Sigmoid colon (tissue), 7 donors: ENCODE results near the gene RNF144B. TPM values are rescaled to one million over a fixed set of nuclear protein-coding genes. Genes with fewer than 3 reads are reported as not detected.

Experiments
- DNase-seq: peaks from one replicate; pipeline ENCODE4 v3.0.0-alpha.2; 2019
- H3K27ac ChIP-seq, 4 donors: fragments of 200-600 bp; sonication (generic); one replicate each; pipeline ENCODE4 v1.5.1; 2016 to 2019; ENCODE audit warnings: mild to moderate bottlenecking in 1 of 4
- H3K27me3 ChIP-seq, 3 donors: fragments of 200-600 bp; sonication (generic); one replicate each; pipeline ENCODE4 v1.5.1; 2019; ENCODE audit warnings: mild to moderate bottlenecking in 1 of 3
- H3K36me3 ChIP-seq, 4 donors: fragments of 200-600 bp; sonication (generic); one replicate each; pipeline ENCODE4 v1.5.1; 2016 to 2019
- H3K4me1 ChIP-seq, 4 donors: fragments of 200-600 bp; sonication (generic); one replicate each; pipeline ENCODE4 v1.5.1; 2017 to 2019
- H3K4me3 ChIP-seq, 4 donors: fragments of 200-600 bp; sonication (generic); one replicate each; pipeline ENCODE4 v1.5.1; 2017 to 2019; ENCODE audit warnings: mild to moderate bottlenecking in 2 of 4, moderate library complexity in 1 of 4
- H3K9me3 ChIP-seq, 4 donors: fragments of 200-600 bp in 3 of 4; sonication (generic) in 3 of 4; one replicate each; pipeline versions ENCODE4 v1.5.1 to v1.6.1; 2013 to 2019
- EP300 ChIP-seq, 4 donors: sonication (generic); formaldehyde crosslinking; IDR thresholded peaks; one replicate each; pipeline ENCODE4 v1.6.1; 2017; ENCODE audit warnings: antibody characterized with exemption in 4 of 4
- POLR2A ChIP-seq, 2 donors: fragments of 450-650 bp; IDR thresholded peaks; one replicate each; pipeline ENCODE4 v1.6.1; 2016; ENCODE audit warnings: antibody characterized with exemption in 2 of 2, mild to moderate bottlenecking in 2 of 2, moderate library complexity in 2 of 2
- POLR2AphosphoS5 ChIP-seq, 4 donors: sonication (generic); formaldehyde crosslinking; IDR thresholded peaks; one replicate each; pipeline ENCODE4 v1.6.1; 2017; ENCODE audit warnings: antibody characterized with exemption in 4 of 4
- WGBS, 2 donors: extraction: QIAGEN DNeasy Blood & Tissue Kit; methylation state at CpG; one replicate each; pipeline ENCODE4 v1.1.7; 2013; 5-methylcytosine and 5-hydroxymethylcytosine counted together
- intact Hi-C: fragments of 100-400 bp; cut with DNase I; formaldehyde crosslinking; loops from one replicate; pipeline ENCODE4 v1.15.1; 2023
- polyA plus RNA-seq, 3 donors: library from polyadenylated mRNA; stranded (reverse); fragments of 200-250 nt; gene quantifications; one replicate each; pipeline ENCODE4 v1.2.3, GENCODE V29; 2013
- total RNA-seq, 4 donors: library from RNA; depleted of rRNA; stranded (reverse); fragments of >200 nt; gene quantifications; one replicate each; pipeline ENCODE4 v1.1.0, GENCODE V29; 2016
- TF ChIP-seq, protein P1 (sequence below), 4 experiments: fragments of 450-650 bp in 3 of 4; fragments of 200-600 bp in 1 of 4; IDR thresholded peaks; one replicate each; pipeline ENCODE4 v1.5.1; 2016 to 2019; ENCODE audit warnings: antibody characterized with exemption in 4 of 4, mild to moderate bottlenecking in 3 of 4, moderate library complexity in 2 of 4
- donor health status: healthy with polysubstance abuse.
- donor health status: Bipolar disorder and iron deficiency.
- donor health status: healthy.

Gene RNF144B
- total and polyA plus RNA-seq, 7 donors, result 1.2 to 14.8 (median 4.6) TPM

DNA sequence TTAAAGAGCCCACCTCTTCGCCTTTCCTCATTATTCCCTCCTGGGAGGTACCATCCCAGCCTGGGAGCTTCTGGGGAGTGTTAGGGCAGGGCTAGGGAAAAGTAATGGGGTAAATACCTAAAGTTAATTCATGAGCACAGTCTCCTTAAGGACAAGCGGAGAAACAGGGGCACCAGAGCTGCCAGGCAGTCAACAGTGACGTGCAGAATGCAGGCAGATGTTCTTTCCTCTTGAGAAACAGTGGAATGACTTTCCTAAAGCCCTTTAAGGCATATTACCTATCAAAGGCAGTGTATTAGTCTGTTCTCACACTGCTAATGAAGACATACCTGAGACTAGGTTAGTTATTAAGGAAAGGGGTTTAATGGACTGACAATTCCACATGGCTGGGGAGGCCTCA, 76.3 kb downstream of the RNF144B start:
- Histone ChIP-seq H3K4me1 (no peaks in the 10 kb centered on the region), H3K4me3 (no peak overlapping the region), H3K9me3 (peaks cover 0 to 2% (median 0%) of the 10 kb centered on the region in 4 donors), H3K27me3 (no peaks in the 10 kb centered on the region), H3K36me3 (peaks cover 0 to 37% (median 7%) of the 10 kb centered on the region in 4 donors), H3K27ac (no peak overlapping the region)
- DNase-seq, result no peak
- TF ChIP-seq EP300 (IDR thresholded peaks at IDR 0.05) (no peak), POLR2AphosphoS5 (IDR thresholded peaks at IDR 0.05) (no peak), POLR2A (IDR thresholded peaks at IDR 0.05) (no peak)
- TF ChIP-seq, protein P1, sequence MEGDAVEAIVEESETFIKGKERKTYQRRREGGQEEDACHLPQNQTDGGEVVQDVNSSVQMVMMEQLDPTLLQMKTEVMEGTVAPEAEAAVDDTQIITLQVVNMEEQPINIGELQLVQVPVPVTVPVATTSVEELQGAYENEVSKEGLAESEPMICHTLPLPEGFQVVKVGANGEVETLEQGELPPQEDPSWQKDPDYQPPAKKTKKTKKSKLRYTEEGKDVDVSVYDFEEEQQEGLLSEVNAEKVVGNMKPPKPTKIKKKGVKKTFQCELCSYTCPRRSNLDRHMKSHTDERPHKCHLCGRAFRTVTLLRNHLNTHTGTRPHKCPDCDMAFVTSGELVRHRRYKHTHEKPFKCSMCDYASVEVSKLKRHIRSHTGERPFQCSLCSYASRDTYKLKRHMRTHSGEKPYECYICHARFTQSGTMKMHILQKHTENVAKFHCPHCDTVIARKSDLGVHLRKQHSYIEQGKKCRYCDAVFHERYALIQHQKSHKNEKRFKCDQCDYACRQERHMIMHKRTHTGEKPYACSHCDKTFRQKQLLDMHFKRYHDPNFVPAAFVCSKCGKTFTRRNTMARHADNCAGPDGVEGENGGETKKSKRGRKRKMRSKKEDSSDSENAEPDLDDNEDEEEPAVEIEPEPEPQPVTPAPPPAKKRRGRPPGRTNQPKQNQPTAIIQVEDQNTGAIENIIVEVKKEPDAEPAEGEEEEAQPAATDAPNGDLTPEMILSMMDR (IDR thresholded peaks at IDR 0.05), result no peak
- intact Hi-C loops, result no loop called here
- WGBS, 2 donors, result 96 to 97% methylated on average over 3 of the region's 3 CpGs

DNA sequence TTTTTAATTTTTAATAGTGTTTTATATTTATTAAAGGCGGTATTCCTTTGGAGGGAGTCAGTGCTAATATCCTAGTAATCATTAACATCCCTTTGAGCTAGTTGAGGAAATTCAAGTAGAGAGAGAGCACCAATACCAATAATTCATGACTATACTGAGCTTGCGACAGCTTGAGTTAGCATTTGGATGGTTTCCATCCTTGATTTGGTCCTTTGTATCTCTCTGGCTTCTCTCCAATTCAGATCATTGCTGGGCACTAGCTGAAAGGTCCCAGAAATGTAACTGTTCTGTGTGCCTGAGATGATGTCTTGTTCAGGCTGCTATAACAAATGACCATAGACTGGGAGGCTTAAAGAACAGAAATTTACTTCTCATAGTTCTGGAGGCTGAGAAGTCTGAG, 77.0 kb downstream of the RNF144B start:
- H3K36me3 ChIP-seq, result peaks cover 0 to 37% (median 5%) of the 10 kb centered on the region in 4 donors
- H3K27ac ChIP-seq, result no peak overlapping the region
- no peak for TF ChIP-seq POLR2AphosphoS5 (IDR thresholded peaks at IDR 0.05)
- TF ChIP-seq, protein P1 (IDR thresholded peaks at IDR 0.05), result no peak
- no peak for TF ChIP-seq POLR2A (IDR thresholded peaks at IDR 0.05)
- TF ChIP-seq EP300 (IDR thresholded peaks at IDR 0.05), result no peak
- DNase-seq, result no peak
- H3K9me3 ChIP-seq, result peaks cover 0 to 2% (median 0%) of the 10 kb centered on the region in 4 donors
- H3K4me1 ChIP-seq, result no peaks in the 10 kb centered on the region
- 91 to 97% methylated on average over 2 of the region's 2 CpGs for WGBS, 2 donors
- intact Hi-C loops, result no loop called here
- H3K4me3 ChIP-seq, result no peak overlapping the region
- no peaks in the 10 kb centered on the region for H3K27me3 ChIP-seq

DNA sequence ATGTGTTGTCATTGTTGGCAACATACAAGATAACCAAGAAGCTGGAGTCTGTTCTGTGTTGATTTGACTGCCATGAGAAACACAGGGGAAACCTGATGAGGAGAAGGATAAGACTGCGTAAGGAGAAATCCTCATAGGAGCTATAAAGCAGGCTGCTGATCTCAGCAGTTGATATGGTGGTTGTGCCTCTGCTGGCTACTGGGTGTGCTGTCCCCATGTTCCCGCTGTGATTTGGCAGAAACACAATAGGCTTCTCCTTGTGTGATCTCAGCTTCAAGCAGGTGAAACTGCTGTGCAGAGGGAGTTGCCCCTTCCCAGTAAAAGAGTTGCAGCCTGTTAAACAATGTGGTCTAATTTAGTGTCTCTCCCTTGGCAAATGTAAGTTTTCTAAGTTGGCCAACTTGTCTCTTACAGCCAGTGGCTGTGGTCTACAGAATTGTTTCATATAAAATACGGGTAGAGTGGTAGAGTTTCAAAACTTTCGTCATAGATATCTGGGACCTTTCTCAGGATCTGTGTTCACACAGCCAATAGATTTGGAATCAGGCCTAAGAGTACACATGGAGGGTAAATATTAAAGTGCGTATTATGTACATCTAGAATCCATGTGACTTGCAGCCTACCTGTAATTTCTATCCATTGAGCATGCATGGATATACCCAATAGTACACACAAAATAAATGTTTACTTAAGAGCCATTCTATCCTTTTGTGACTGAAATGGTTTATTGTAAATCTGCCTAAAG, 78.4 kb downstream of the RNF144B start:
- 92 to 95% methylated on average over 5 of the region's 5 CpGs for WGBS, 2 donors
- no peak for TF ChIP-seq POLR2AphosphoS5 (IDR thresholded peaks at IDR 0.05)
- TF ChIP-seq, protein P1 (IDR thresholded peaks at IDR 0.05), result no peak
- TF ChIP-seq POLR2A (IDR thresholded peaks at IDR 0.05), result no peak
- no peak for TF ChIP-seq EP300 (IDR thresholded peaks at IDR 0.05)

DNA sequence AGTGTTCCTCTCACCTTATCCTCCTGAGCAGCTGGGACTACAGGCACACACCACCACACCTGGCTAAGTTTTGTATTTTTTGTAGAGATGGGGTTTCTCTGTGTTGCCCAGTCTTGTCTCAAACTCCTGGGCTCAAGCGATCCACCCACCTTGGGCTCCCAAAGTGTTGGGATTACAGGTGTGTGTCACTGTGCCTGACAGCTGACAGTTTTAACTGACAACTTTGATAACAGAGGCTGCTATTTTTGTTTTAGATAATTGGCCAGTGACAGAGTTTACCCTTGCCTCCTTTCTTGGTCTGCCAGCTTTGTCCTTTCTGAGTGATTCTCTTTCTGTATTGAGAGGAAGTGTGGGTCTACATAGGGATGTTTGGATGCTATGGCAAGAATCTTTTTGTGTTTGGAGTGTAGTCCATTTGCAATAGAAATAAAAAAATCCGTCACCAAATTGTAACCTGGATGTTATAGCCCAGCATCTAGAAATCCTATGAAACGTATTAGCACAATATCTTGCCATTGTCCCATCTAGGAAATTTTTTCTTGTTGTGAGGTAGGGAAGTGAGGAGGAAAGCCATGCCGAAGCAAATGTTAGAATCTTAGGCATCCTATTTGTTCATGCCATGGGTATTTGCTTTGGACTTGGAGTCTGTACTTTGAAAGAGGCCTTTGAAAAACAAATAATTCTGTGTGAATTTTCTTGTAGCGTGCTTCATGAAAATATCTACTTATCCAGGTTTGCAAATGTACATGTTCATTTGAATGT, 80.8 kb downstream of the RNF144B start:
- no peak for TF ChIP-seq POLR2AphosphoS5 (IDR thresholded peaks at IDR 0.05)
- TF ChIP-seq, protein P1 (IDR thresholded peaks at IDR 0.05), result no peak
- no peak for TF ChIP-seq EP300 (IDR thresholded peaks at IDR 0.05)
- no peak for TF ChIP-seq POLR2A (IDR thresholded peaks at IDR 0.05)
- H3K9me3 ChIP-seq, result no peaks in the 10 kb centered on the region
- no peaks in the 10 kb centered on the region for H3K27me3 ChIP-seq
- peaks cover 0 to 28% (median 4%) of the 10 kb centered on the region in 4 donors for H3K36me3 ChIP-seq
- H3K4me3 ChIP-seq, result no peak overlapping the region
- WGBS, 2 donors, result 75% methylated on average over 5 of the region's 5 CpGs
- H3K27ac ChIP-seq, result no peak overlapping the region
- no peak for DNase-seq
- intact Hi-C loops, result no loop called here
- H3K4me1 ChIP-seq, result no peaks in the 10 kb centered on the region

More for the DNA sequence above, 78.4 kb downstream of the RNF144B start:
- Histone ChIP-seq H3K27ac (no peak overlapping the region), H3K4me1 (no peaks in the 10 kb centered on the region), H3K4me3 (no peak overlapping the region), H3K27me3 (no peaks in the 10 kb centered on the region), H3K9me3 (no peaks in the 10 kb centered on the region), H3K36me3 (peaks cover 0 to 28% (median 4%) of the 10 kb centered on the region in 4 donors)
- intact Hi-C loops, result no loop called here
- DNase-seq, result no peak
